Panc1 (cell line): Measurements from ENCODE around the gene LRRC46.

Source experiments
- CTCF ChIP-seq: fragments of 450-650 bp; IDR thresholded peaks from 2 replicates; pipeline ENCODE4 v1.5.1; 2017; ENCODE audit warnings: mild to moderate bottlenecking
- POLR2AphosphoS5 ChIP-seq: IDR thresholded peaks from 2 replicates; pipeline ENCODE4 v1.6.1; 2012; ENCODE audit warnings: mild to moderate bottlenecking, low read depth, low read length, moderate library complexity
- REST ChIP-seq, 2 experiments: IDR thresholded peaks; 2 replicates each; pipeline ENCODE4 v1.6.1; 2011 to 2012; ENCODE audit warnings: low read depth in 2 of 2, control low read depth in 1 of 2, low read length in 1 of 2, mild to moderate bottlenecking in 1 of 2, moderate library complexity in 1 of 2; ENCODE audit not compliant: insufficient read depth in 1 of 2
- SIN3A ChIP-seq: IDR thresholded peaks from 2 replicates; pipeline ENCODE4 v1.6.1; 2012; ENCODE audit warnings: low read depth, mild to moderate bottlenecking, low read length, moderate library complexity, borderline replicate concordance; ENCODE audit not compliant: insufficient read depth

GRCh38 chr17:47819475-47819874 lies 12.0 kb upstream of the LRRC46 start:
- no peak for TF ChIP-seq CTCF
- no peak for TF ChIP-seq POLR2AphosphoS5
- no peak for TF ChIP-seq SIN3A
- no peak for TF ChIP-seq REST (IDR thresholded peaks at IDR 0.05; ENCODE audit: insufficient read depth in 1 of 2, low read depth in 2 of 2, low read length in 1 of 2)
